GM19351 (cell line): Measurements from ENCODE around the gene PNPLA6.

Source experiments
- ATAC-seq: cut with Tn5 transposase; IDR thresholded peaks from one replicate; pipeline ENCODE4 v1.9.1; 2021; ENCODE audit warnings: mild to moderate bottlenecking, moderate library complexity; ENCODE audit not compliant: unreplicated experiment

The PNPLA6 gene

GRCh38 chr19:7515110-7515644 is 20.3 kb upstream of the PNPLA6 start:
- no peak for ATAC-seq

- no peak for ATAC-seq
Observed at GRCh38 chr19:7515645-7516151, 19.8 kb upstream of the PNPLA6 start, which contains the start of gene ZNF358. Gene ZNF358, plus strand, starts transcription at chr19:7516103. Its CDS starts 3,140 bp downstream, at chr19:7519243.

GRCh38 chr19:7516333-7516732 is 19.2 kb upstream of the PNPLA6 start:
- no peak for ATAC-seq

GRCh38 chr19:7516878-7517277 is 18.6 kb upstream of the PNPLA6 start:
- ATAC-seq: no peak

GRCh38 chr19:7519361-7520130 is 16.0 kb upstream of the PNPLA6 start:
- no peak for ATAC-seq

- no peak for ATAC-seq
Observed at GRCh38 chr19:7520131-7521051, 15.1 kb upstream of the PNPLA6 start.

- no peak for ATAC-seq
Observed at GRCh38 chr19:7521551-7522071, 13.9 kb upstream of the PNPLA6 start.

GRCh38 chr19:7522072-7522922 is 13.2 kb upstream of the PNPLA6 start, which contains the start of gene MCOLN1:
Gene MCOLN1, plus strand, starts transcription at chr19:7522624. Its CDS starts 127 bp downstream, at chr19:7522751.
- peak; percentile 65 for ATAC-seq

GRCh38 chr19:7522923-7523667 is 12.4 kb upstream of the PNPLA6 start:
- ATAC-seq: no peak

- no peak for ATAC-seq
Observed at GRCh38 chr19:7524523-7524922, 11.0 kb upstream of the PNPLA6 start.

GRCh38 chr19:7524992-7525739 is 10.4 kb upstream of the PNPLA6 start:
- ATAC-seq: no peak

GRCh38 chr19:7526059-7526929 is 9.2 kb upstream of the PNPLA6 start:
- no peak for ATAC-seq

GRCh38 chr19:7527516-7528191 is 7.9 kb upstream of the PNPLA6 start:
- ATAC-seq: no peak

- ATAC-seq: no peak
Observed at GRCh38 chr19:7528192-7528519, 7.4 kb upstream of the PNPLA6 start.

GRCh38 chr19:7528522-7529245 is 6.8 kb upstream of the PNPLA6 start:
- no peak for ATAC-seq

GRCh38 chr19:7529246-7529600 is 6.3 kb upstream of the PNPLA6 start:
- no peak for ATAC-seq
